SK-N-SH (cell line): ENCODE measurements around the gene YBX1. TPM values are rescaled to one million over a fixed set of nuclear protein-coding genes. Genes with fewer than 3 reads are reported as not detected.
A peak's percentile ranks its signal among the peaks of the same experiment; 100 is the strongest.

Source experiments
- CTCF ChIA-PET: fragments of 300-600, 350-600 bp; formaldehyde crosslinking; extraction: SDS; loops from one replicate; lab custom pipeline; 2021; lab: Yijun Ruan, JAX
- POLR2A ChIA-PET: fragments of 350-600 bp; sonication (Branson Sonifier 250); formaldehyde crosslinking; extraction: SDS; loops from one replicate; lab custom pipeline; 2020; ENCODE audit warnings: antibody characterized with exemption, inconsistent platforms; lab: Yijun Ruan, JAX
- DNase-seq: peaks from one replicate; pipeline ENCODE4 v3.0.0; 2012
- H2AFZ ChIP-seq: fragments of 200-600 bp; sonication (generic); 2 replicates; pipeline ENCODE4 v1.8.1; 2016; ENCODE audit warnings: antibody characterized with exemption, mild to moderate bottlenecking, low read depth
- H3F3A ChIP-seq: fragments of 200-600 bp; sonication (generic); replicated peaks from 2 replicates; pipeline ENCODE3; 2016; ENCODE audit warnings: antibody characterized with exemption, mild to moderate bottlenecking; ENCODE audit not compliant: insufficient read depth
- H3K27ac ChIP-seq, 2 experiments: fragments of 200-500 bp in 1 of 2; fragments of 200-600 bp in 1 of 2; sonication (Bioruptor generic) in 1 of 2; sonication (generic), shearing (Covaris generic) in 1 of 2; 2 replicates each; pipeline versions ENCODE4 v1.5.1 to v1.6.1; 2014 to 2016; ENCODE audit warnings: low read depth in 2 of 2, inconsistent platforms in 1 of 2, low read length in 1 of 2, mild to moderate bottlenecking in 1 of 2, mixed read lengths in 1 of 2
- H3K27me3 ChIP-seq: fragments of 200-600 bp; sonication (generic), shearing (Covaris generic); 2 replicates; pipeline ENCODE4 v1.6.1; 2016; ENCODE audit warnings: mixed run types; ENCODE audit not compliant: insufficient read depth
- H3K36me3 ChIP-seq, 2 experiments: fragments of 200-500 bp in 1 of 2; fragments of 200-600 bp in 1 of 2; sonication (Bioruptor generic) in 1 of 2; sonication (generic) in 1 of 2; replicated peaks in 1 of 2; 2 replicates each; pipeline versions ENCODE3 to v1.5.1; 2014 to 2016; ENCODE audit warnings: low read length in 1 of 2, mild to moderate bottlenecking in 1 of 2; ENCODE audit not compliant: insufficient read depth in 2 of 2, control insufficient read depth in 1 of 2
- H3K4me1 ChIP-seq, 2 experiments: fragments of 200-500 bp in 1 of 2; fragments of 200-600 bp in 1 of 2; sonication (Bioruptor generic) in 1 of 2; sonication (generic), shearing (Covaris generic) in 1 of 2; 2 replicates each; pipeline versions ENCODE4 v1.5.1 to v1.6.1; 2014 to 2016; ENCODE audit warnings: low read depth in 1 of 2, low read length in 1 of 2, mixed run types in 1 of 2; ENCODE audit not compliant: insufficient read depth in 2 of 2, control insufficient read depth in 1 of 2
- H3K4me2 ChIP-seq: fragments of 200-600 bp; sonication (generic), shearing (Covaris generic); 2 replicates; pipeline ENCODE4 v1.6.1; 2017; ENCODE audit warnings: mixed run types
- H3K4me3 ChIP-seq, 2 experiments: fragments of 200-500 bp in 1 of 2; fragments of 200-600 bp in 1 of 2; sonication (Bioruptor generic) in 1 of 2; sonication (generic), shearing (Covaris generic) in 1 of 2; 2 replicates each; pipeline versions ENCODE4 v1.5.1 to v1.8.1; 2014 to 2016; ENCODE audit warnings: low read depth in 2 of 2, inconsistent platforms in 1 of 2, low read length in 1 of 2, mild to moderate bottlenecking in 1 of 2, mixed read lengths in 1 of 2, moderate library complexity in 1 of 2
- H3K79me2 ChIP-seq: fragments of 200-600 bp; sonication (generic); 2 replicates; pipeline ENCODE4 v1.8.1; 2017; ENCODE audit warnings: mild to moderate bottlenecking; ENCODE audit not compliant: insufficient read depth
- H3K9ac ChIP-seq: fragments of 200-600 bp; sonication (generic); 2 replicates; pipeline ENCODE4 v1.6.1; 2017; ENCODE audit warnings: mixed run types
- H3K9me2 ChIP-seq: fragments of 200-600 bp; sonication (generic); 2 replicates; pipeline ENCODE4 v1.6.1; 2017; ENCODE audit warnings: mixed run types
- H3K9me3 ChIP-seq: fragments of 200-600 bp; sonication (generic); 2 replicates; pipeline ENCODE4 v1.6.1; 2017; ENCODE audit warnings: mixed run types, mild to moderate bottlenecking, moderate library complexity
- H4K20me1 ChIP-seq: fragments of 200-600 bp; sonication (generic); 2 replicates; pipeline ENCODE4 v1.6.1; 2017; ENCODE audit warnings: mild to moderate bottlenecking, mixed run types; ENCODE audit not compliant: insufficient read depth
- EP300 ChIP-seq, 2 experiments: IDR thresholded peaks; 2 replicates each; pipeline versions ENCODE4 v1.4.0 to v1.6.1; 2012; ENCODE audit warnings: borderline replicate concordance in 1 of 2, low read depth in 1 of 2, low read length in 1 of 2
- FOXM1 ChIP-seq: IDR thresholded peaks from 2 replicates; pipeline ENCODE4 v1.4.0; 2012; ENCODE audit warnings: low read depth, mild to moderate bottlenecking
- GABPA ChIP-seq: IDR thresholded peaks from 2 replicates; pipeline ENCODE4 v1.4.0; 2012; ENCODE audit warnings: low read depth, mild to moderate bottlenecking
- MEF2A ChIP-seq: IDR thresholded peaks from 2 replicates; pipeline ENCODE4 v1.4.0; 2012; ENCODE audit warnings: low read depth, borderline replicate concordance
- POLR2AphosphoS5 ChIP-seq: IDR thresholded peaks from 2 replicates; pipeline ENCODE4 v1.6.1; 2012; ENCODE audit warnings: low read depth, low read length
- RAD21 ChIP-seq: IDR thresholded peaks from 2 replicates; pipeline ENCODE4 v1.6.1; 2012; ENCODE audit warnings: mild to moderate bottlenecking, low read length
- TAF1 ChIP-seq: IDR thresholded peaks from 2 replicates; pipeline ENCODE4 v1.6.1; 2012; ENCODE audit warnings: low read depth, mild to moderate bottlenecking, low read length, moderate library complexity, borderline replicate concordance
- WGBS: methylation state at CpG from one replicate; pipeline ENCODE4 v1.1.6; 2017; ENCODE audit warnings: low lambda C conversion rate; 5-methylcytosine and 5-hydroxymethylcytosine counted together
- polyA plus RNA-seq, 3 experiments: library from polyadenylated mRNA; depleted of rRNA; stranded (reverse); fragments of >200 nt; gene quantifications; 2 replicates each; pipeline ENCODE4 v1.2.3, GENCODE V29; 2012
- TF ChIP-seq, protein P1 (sequence below): IDR thresholded peaks from 2 replicates; pipeline ENCODE4 v1.6.1; 2012; ENCODE audit warnings: mild to moderate bottlenecking, low read depth, low read length, moderate library complexity
- TF ChIP-seq, protein P2 (sequence below): fragments of 150-350 bp; IDR thresholded peaks from 2 replicates; pipeline ENCODE4 v1.6.1; 2016; ENCODE audit warnings: mild to moderate bottlenecking, low read depth, low read length

Gene YBX1
- polyA plus RNA-seq, 1 of the 3 experiments (the other 2 are of a cell fraction): 592 TPM

DNA sequence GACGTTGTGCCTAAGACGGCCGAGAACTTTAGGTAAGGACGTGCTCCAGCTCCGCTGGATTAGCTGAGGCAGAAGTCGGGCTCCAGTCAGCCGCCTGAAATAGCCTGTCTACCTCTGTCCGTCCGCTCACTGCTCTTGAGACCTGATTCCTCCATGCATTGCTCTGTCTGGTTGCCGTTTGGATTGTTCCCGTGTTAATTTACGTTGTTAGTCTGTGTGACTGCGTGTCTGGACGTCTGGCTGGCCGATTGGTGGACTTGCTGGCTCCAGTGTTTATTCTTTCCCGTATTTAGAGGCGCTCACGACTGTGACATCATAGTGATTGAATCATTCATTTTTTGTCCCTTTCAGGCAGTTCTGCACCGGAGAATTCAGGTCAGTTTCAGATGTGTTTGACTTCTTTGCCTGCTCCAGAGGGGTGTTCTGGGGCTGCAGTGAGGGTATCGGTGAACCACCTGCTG lies 23.3 kb upstream of the YBX1 start:
- DNase-seq: no peak
- peak overlapping the region; percentile 71 for H3K9ac ChIP-seq
- peaks cover 0 to 12% of the 10 kb centered on the region in 2 experiments; a peak in 2 of 4 replicates for H3K4me1 ChIP-seq
- H4K20me1 ChIP-seq: no peaks in the 10 kb centered on the region
- WGBS: 5% methylated on average over 20 of the region's 20 CpGs
- ChIA-PET CTCF (interaction anchor here (1.4 kb wide), 1 partner anchor 486 kb away, joined by 5 read pairs; no protein-coding TSS in a partner anchor), POLR2A (interaction anchor here (2.0 kb wide), 1 partner anchor 23 kb away, joined by 14 read pairs; the partner anchor contains the start of gene YBX1)
- TF ChIP-seq, protein P1, sequence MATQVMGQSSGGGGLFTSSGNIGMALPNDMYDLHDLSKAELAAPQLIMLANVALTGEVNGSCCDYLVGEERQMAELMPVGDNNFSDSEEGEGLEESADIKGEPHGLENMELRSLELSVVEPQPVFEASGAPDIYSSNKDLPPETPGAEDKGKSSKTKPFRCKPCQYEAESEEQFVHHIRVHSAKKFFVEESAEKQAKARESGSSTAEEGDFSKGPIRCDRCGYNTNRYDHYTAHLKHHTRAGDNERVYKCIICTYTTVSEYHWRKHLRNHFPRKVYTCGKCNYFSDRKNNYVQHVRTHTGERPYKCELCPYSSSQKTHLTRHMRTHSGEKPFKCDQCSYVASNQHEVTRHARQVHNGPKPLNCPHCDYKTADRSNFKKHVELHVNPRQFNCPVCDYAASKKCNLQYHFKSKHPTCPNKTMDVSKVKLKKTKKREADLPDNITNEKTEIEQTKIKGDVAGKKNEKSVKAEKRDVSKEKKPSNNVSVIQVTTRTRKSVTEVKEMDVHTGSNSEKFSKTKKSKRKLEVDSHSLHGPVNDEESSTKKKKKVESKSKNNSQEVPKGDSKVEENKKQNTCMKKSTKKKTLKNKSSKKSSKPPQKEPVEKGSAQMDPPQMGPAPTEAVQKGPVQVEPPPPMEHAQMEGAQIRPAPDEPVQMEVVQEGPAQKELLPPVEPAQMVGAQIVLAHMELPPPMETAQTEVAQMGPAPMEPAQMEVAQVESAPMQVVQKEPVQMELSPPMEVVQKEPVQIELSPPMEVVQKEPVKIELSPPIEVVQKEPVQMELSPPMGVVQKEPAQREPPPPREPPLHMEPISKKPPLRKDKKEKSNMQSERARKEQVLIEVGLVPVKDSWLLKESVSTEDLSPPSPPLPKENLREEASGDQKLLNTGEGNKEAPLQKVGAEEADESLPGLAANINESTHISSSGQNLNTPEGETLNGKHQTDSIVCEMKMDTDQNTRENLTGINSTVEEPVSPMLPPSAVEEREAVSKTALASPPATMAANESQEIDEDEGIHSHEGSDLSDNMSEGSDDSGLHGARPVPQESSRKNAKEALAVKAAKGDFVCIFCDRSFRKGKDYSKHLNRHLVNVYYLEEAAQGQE: no peak
- TF ChIP-seq RAD21 (no peak), MEF2A (no peak), TAF1 (no peak), POLR2AphosphoS5 (no peak), FOXM1 (no peak)
- TF ChIP-seq, protein P2, sequence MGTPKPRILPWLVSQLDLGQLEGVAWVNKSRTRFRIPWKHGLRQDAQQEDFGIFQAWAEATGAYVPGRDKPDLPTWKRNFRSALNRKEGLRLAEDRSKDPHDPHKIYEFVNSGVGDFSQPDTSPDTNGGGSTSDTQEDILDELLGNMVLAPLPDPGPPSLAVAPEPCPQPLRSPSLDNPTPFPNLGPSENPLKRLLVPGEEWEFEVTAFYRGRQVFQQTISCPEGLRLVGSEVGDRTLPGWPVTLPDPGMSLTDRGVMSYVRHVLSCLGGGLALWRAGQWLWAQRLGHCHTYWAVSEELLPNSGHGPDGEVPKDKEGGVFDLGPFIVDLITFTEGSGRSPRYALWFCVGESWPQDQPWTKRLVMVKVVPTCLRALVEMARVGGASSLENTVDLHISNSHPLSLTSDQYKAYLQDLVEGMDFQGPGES: no peak
- peak overlapping the region; percentile 97 for H3K4me2 ChIP-seq
- peaks cover 26 to 36% of the 10 kb centered on the region in 2 experiments for H3K36me3 ChIP-seq
- H2AFZ ChIP-seq: peak overlapping the region; percentile 94; the same call in 1 of the 2 replicates
- H3K27ac ChIP-seq: peak overlapping the region; percentile 32 to 67; a peak in 3 of 4 replicates
- peaks cover 41% of the 10 kb centered on the region for H3K79me2 ChIP-seq
- no peaks in the 10 kb centered on the region for H3K27me3 ChIP-seq
- peak overlapping the region; percentile 72 to 96 for H3K4me3 ChIP-seq
- no peaks in the 10 kb centered on the region for H3F3A ChIP-seq
- no peaks in the 10 kb centered on the region for H3K9me2 ChIP-seq
- H3K9me3 ChIP-seq: no peaks in the 10 kb centered on the region

DNA sequence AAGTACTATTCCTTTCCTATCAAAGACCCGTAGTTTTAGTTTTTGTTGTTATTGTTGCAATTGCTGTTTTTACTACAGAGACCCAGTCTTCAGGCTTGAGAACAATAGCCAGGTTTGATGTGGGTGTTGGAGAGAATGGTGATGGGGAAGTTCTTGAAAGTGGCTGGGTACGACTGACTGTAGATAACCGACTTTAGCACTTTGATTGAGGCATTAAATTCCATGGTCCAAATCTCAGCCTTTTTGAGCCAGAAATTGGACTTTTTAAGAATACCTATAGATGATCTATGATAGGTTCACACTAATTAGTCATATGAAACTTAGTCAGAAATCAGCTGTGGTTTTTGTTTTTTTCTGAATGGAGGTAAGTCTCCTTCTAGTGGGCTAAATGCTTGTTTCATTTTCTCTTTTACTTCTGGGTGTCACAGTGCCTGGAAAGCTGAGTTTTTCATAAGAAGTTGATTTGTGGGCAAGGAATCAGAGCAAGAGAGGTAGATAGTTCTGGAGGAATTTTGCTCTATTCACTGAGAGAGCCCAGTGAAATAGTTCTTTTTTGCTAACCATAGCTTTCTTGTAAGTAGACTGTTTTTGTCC lies 21.2 kb upstream of the YBX1 start:
- Histone ChIP-seq H3K9me3 (no peaks in the 10 kb centered on the region), H3K79me2 (peaks cover 41% of the 10 kb centered on the region), H4K20me1 (no peaks in the 10 kb centered on the region), H2AFZ (no peak overlapping the region), H3K36me3 (peaks cover 40 to 47% of the 10 kb centered on the region in 2 experiments), H3F3A (no peaks in the 10 kb centered on the region), H3K27ac (no peak overlapping the region), H3K27me3 (no peaks in the 10 kb centered on the region), H3K9ac (no peak overlapping the region), H3K4me2 (no peak overlapping the region), H3K4me1 (peaks cover 0 to 12% of the 10 kb centered on the region in 2 experiments; a peak in 2 of 4 replicates), H3K9me2 (no peaks in the 10 kb centered on the region), H3K4me3 (no peak overlapping the region)
- WGBS: 82% methylated on average over 3 of the region's 3 CpGs
- DNase-seq: no peak
- POLR2A ChIA-PET: no interaction called here
- CTCF ChIA-PET: interaction anchor here (1.6 kb wide), 1 partner anchor 21 kb away, joined by 3 read pairs; the partner anchor contains the start of gene YBX1
- TF ChIP-seq GABPA: no peak
- TF ChIP-seq EP300 (IDR thresholded peaks at IDR 0.05; ENCODE audit: borderline replicate concordance in 1 of 2, low read depth in 1 of 2, low read length in 1 of 2): no peak
- TF ChIP-seq, protein P2: no peak
